NCI-H345 treated with DMSO at 0.1 percent for 48 hours (cell line): Measurements from ENCODE around the gene XYLT1.
"Not testable (repeated sequence)": the region's sequence is repeated elsewhere in the genome, so short reads cannot be mapped to it uniquely, and the experiment has no call there.

Experiments used
- DNase-seq: peaks from one replicate; lab custom pipeline; 2025; ENCODE audit not compliant: unreplicated experiment; lab: John Stamatoyannopoulos, UW

The XYLT1 gene

DNA sequence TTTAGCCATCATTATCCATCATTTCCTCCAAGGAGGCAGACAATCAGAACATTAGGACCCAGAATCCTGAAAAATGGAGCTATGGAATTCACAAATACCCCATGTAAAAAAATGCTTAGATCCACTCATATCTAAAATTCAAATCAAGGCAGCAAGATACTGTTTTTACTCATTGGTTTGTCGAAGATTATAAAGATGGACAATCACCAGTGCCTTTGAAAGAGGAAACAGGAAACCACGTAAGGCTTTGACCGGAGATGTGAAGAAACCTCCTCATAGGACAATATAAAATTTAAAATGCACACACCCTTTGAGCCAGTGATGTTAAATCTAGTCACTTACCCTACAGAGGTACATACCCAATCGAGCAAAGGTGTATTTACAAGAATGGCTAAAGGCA is 130.0 kb downstream of the XYLT1 start:
- DNase-seq, result no peak

DNA sequence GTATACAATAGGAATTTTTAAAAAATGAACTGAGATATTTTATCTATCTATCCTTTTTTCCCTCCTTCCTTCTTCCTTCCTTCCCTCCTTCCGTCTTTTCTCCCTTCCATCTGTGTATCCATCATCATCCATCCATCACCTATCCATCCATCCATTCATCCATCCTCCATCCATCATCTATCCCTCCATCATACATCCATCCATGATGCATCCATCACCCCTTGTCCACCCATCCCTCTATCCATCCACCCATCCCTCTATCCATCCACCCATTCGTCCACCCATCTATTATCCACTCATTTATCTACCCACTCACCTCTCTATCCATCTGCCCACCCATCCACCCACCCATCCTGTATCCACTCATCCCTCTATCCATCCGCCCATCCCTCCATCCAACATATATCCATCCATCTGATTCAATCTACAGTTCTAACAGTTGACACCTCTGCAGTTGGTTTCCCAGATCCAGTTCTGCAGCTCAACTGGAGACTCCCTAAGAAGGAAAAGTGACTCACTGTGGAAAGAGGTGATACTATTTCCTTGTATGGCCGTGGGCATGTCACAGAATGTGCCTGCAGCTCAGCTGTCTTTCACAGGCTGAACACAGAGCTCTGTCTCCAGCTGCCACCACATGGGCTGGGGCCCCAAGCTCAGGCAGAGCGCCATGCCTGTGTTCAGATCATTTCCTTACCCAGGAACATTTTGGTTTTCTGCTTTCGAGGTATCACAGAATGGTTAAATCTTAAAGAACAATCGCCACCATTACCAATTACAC is 130.8 kb downstream of the XYLT1 start:
- no peak for DNase-seq

DNA sequence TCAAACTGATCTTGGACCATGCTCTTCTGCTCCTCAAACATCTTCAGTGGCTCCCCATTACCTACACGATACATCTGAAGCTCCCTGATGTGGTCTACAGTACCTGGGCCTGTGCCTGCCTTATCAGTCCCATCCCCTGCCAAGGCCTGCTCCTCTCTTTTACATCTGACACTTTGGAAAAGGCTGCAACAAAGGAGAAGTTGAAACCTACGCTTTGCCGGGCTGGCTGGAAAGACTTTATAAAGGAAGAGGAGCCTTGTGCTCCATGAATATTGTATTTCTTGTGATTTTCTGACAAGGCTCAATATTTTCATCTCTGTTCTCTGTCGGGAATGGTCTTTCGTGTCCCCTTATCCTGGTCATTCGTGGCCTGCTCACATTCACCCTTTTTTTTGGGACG is 132.5 kb downstream of the XYLT1 start:
- no peak for DNase-seq

DNA sequence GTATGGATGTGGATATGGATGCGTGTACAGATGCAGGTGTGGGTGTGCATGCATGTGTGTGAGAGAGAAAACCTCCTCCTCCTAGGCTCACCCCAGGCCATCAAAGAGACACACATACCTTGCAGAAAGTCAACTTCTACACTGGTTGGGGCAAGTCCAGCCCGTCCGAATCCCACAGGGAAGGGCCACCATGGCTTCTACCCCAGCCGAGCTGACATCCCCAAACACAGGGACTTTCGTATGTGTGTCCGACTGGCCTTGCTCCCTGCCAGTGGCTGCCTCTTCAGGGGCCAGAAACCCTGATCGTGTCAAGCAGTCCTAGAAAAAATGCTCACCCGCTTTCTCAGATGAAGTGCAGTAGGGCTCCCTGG is 134.2 kb downstream of the XYLT1 start:
- DNase-seq, result no peak

DNA sequence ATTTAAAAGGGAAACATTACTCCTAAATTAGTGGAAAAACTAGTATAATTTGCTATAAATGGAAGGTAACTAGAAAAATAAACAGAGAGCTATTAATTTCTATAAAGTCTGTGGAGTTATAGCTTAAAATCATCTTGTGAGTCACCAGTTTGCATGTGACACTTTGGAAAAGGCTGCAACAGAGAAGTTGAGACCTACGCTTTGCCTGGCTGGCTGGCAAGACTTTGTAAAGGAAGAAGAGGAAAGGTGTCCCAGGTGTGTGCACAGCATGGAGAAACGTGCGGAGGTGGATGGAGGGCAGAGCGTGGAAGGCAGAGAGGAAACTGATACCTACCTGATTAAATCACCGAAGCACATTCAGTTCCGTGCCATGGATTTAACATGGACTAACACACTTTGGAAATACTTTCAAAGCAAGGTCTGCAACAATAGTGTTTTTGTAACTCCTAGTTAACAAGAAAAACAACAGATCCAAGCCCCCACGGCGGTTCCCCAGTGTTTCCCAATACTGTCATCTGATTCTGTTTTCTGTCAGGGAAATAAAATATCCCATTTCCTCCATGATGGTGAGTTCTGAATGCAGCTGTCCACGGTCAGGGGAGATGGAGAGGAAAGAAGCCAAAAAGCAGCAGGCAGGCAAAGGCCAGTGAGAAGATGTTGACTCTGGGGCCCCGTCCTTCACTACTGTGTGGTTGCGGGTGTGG is 134.8 kb downstream of the XYLT1 start:
- no peak for DNase-seq

DNA sequence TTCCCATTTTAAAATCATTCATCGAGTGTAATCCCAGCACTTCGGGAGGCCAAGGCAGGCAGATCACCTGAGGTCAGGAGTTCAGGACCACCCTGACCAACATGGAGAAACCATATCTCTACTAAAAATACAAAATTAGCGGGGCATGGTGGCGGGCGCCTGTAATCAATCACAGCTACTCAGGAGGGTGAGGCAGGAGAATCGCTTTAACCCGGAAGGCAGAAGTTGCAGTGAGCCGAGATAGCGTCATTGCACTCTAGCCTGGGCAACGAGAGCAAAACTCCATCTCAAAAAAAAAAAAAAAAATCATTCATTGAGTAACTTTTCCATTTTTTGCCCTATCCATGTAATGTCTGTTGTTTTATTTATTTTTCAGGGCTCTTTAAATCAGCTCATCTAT is 135.4 kb downstream of the XYLT1 start:
- DNase-seq, result not testable (repeated sequence)

DNA sequence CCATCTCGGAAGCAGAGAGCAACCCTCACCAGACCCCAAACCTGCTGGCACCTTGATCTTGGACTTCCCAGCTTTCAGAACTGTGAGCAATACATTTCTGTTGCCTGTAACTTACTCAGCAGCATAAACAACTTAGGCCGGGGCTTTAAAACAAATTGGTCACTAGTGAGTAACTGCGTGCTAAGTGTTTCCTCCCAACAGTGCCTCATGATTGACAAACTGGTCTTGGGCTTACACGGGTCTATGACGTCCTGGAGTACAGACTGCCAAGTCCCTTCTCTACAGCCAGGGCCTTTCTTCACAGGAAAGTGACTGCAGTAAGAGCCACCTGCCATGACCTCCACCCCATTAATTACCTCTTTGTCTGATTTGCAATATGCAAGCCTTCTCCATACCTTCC is 136.7 kb downstream of the XYLT1 start:
- no peak for DNase-seq

DNA sequence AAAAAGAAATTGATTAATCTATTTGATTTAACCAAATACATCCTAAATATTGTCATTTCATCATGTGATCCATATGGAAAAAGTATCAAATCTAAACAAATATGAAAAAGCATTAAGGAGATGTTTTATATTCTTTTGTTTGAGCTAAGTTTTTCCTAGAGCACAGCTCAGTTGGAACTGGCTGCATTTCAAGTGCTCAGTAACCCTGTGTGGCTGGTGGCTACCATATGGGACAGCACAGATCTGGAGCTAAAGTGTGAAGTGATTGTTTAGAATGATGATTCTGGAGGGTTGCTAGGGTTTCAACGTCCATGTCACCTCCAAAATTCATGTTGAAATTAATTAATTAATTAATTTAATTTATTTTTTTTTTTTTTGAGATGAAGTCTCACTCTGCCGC is 137.5 kb downstream of the XYLT1 start:
- DNase-seq, result no peak

DNA sequence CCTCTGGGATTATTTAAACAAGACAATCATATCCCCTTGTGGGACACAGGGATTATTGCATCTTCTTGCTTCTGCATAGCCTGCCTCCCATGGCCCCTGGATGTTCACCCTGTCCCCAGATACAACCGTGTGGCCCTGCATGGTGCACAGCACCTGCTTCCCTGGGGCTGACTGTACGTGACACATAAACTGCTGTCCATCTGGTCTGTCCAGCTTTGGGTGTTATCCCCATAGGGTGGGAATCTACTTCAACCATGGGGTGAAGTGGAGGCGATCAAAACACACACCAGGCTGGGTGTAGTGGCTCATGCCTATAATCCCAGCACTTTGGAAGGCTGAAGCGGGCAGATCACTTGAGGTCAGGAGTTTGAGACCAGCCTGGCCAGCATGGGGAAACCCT is 138.8 kb downstream of the XYLT1 start:
- no peak for DNase-seq

DNA sequence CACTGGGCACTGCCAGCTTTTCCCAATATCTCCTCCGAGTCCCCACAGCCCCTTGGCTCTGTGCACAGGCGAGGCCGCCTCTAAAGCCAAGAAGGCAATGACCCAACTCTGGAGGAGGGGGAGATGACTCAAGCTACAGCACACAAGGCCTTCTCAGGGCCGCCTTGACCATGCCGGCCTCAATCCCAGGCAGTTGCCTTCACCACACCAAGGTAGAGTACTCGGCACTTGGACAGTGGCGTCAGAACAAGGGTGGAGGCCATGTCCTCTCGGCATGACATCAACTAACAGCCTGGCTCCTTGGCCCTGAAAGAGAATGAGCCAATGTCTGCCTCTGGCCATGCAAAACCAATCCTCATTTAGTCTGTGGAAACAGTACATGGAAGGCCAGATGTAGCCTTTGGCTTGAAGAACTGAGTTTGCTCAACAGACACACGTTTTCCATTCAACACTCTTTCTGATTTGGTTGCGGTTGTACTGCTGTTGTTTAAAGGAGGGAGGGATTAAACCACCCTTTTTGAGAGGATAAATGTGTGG is 139.6 kb downstream of the XYLT1 start:
- no peak for DNase-seq

DNA sequence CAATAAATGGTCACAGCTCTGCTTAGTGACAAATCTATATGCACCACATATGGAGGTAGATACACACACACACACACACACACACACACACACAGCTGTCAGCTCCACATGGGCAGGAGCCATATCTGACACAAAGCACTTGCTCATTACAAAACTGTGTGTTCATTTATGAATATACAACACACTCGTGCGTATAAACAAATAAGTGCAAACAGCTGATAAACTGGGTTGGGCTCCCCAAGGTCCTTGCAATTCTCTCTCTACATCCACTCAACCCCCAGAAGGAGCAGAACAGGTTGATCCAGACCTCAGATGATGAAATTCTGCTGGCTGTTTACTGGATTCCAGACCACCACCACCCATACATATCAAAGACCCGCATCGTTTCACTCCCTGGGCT is 140.7 kb downstream of the XYLT1 start:
- DNase-seq, result no peak

DNA sequence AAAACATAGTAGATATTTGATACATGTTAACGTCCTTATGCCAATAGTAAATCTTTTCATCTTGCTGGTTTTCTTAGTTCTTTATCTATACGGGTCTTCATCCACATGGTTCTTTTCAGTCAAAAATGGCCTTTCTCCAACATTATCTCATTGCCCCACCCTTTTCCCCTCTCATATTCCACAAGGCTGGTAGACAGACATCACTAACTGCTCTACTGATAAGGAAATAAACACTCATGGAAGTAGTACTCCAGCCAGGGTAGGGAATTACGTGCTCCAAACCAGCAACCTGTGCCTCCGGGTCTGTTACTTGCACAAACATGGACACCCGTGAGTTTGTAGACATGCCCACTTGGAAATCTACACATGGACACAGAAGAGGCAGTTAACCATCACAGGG is 141.4 kb downstream of the XYLT1 start:
- DNase-seq, result no peak

DNA sequence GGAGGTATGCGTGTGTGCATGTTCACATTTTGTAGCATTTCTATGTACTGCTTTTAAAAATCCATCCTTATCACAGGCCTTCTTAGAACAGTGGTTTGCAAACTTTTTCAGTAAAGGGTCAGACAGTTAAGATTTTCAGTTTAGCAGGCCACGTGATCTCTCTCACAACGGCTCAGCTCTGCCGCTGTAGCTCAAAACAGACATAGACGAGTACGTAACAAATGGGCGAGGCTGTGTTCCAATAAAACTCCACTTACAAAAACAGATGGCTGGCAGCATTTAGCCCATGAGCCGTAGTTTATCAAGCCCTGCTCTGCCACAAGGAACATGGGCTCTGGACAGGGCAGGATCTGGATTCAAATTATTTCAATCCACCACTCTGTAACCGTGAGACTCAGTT is 141.8 kb downstream of the XYLT1 start:
- no peak for DNase-seq

DNA sequence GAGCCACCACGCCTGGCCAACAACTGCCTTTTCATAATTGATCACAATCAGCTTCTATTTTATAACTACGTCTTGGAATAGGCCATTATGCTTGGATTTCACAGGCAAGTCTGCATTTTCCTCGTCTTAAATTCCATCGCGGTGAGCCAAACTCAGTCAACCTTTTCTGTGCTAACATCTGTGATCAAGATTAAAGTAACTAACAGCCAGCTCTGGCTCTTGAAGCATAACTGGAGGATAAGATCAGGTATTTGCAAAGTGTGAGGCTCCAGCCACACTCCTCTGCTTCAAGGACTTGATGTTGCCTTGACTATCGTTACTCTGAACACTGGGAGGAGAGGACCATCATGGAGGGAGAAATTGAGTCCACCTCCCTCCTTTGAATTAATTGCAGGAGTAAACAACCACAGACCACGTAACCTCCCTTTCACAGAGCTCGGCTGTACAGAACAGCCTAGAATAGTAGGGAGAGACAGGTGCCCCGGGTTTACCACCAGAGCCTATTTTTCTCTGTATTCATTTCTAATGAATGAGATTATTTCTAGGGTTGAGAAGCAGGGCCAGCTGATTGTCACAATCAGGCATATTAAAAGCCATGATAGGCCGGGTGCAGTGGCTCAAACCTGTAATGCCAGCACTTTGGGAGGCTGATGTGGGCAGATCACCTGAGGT is 143.0 kb downstream of the XYLT1 start:
- no peak for DNase-seq

DNA sequence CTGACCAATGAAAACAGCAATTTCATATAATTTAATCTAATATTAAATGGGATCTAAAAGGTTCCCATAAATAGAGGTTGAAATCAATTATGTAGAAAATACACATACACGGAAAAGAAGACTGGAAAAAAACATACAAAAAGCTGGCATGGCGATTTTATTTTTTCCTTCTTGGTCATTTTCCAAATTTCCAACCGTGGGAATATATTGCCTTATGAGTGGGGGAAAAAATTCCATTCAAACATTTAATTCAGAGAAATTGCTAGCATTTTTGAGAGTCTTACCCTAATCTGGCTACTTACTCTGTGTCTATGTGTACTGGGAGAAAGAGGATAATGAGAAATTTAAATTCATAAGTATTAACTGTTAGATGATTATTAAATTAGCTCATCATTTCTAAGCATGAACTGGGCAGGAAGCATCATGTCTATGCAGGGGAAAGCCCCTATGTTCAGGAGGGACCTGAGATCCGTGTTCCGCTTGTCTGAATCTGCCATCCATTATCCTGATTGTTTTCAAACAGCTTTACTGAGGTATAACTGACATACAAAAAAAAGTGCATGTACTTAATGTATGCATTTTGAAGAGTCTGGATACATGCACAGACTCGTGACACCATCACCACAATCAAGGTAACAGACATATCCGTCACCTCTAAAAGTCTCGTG is 145.2 kb downstream of the XYLT1 start:
- no peak for DNase-seq

DNA sequence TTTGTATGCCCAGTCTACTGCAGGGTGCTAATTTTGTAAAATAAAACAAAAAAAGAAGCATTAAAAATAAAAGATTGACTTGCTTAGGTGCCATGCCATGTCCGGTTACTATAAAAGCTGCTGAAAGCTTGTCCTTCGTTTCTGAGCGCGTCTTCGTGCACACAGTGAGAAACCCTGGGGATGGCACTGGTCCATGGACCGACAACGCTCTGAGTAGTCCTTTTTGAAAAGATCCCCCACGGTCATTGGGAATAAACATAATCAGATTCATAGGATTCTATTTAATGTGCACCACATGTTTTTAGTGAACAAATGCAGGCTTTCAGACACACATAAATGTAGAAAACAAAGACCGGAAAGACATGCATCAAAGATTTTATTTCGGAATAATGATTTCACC is 146.3 kb downstream of the XYLT1 start:
- DNase-seq, result no peak

DNA sequence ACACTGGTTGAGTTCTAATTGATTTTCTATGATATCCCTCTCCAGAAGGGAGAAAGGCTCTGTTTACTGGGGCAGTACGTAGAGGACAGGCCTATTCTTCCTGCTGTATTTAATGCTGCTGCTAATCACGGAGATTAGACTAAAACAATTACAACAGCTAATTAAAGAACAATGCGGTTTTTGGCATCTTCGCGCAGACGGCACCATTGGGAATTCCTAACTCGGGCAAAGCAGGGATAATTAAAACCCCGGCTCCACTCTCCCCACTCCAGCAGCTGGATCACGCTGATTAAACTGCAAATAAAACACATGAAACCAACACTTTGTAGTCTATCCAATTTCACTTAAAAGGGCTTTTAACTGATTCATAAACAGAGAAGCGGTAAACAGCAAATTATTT is 147.6 kb downstream of the XYLT1 start:
- DNase-seq, result no peak

DNA sequence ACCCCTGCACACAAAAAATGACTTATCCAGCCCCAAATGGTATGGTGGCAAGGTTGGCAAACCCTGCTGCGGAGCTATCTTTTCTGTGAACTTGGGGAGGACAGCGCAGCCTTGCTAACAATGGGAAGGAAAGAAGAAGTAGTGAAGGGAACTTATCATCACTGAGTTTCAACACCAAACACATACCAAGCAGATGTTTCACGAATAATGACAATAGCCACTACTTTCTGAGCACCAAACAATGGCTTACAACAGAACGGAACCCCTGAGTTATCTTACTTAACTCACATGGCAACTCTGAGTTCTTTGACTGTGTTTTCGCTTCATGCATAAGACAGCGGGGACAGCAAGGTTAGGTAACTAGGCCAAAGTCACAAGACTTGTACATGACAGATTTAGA is 148.9 kb downstream of the XYLT1 start:
- DNase-seq, result no peak

DNA sequence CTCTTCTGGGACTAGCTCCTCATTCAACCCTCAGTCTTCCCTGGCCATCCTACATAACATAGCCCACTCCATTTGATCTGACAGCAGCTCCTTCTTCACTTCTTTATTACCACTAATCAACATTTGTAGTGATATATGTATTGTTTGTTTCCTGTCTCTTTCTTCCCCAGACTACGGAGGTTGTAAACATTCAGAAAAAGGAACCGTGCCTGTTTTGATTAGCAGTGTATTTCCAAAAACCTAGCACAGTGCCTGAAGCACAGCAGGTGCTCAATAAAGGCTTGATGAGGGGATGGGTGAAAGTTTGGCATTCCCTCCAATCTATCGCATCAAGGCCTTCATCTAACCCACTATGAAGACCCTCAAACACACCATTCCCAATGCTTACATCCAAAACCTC is 150.8 kb downstream of the XYLT1 start:
- no peak for DNase-seq

DNA sequence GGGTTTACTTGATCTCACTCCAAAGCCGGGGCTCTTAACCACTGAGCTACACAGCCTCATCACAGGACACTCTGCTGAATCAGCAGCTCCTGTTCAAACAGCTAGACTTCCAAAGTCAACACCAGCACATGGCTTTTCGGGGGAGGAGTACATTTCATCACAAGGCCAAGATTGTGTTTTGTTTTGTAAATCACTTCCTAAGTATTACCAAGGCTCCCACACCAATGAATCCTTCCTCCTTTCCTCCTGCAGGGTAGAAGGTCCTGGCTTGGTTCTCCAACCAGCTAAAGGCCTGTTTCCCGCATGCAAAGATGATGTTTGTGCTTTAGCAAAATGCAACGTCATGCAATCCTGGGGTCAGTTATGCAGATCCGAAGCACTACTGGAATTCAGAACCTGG is 152.5 kb downstream of the XYLT1 start:
- no peak for DNase-seq

DNA sequence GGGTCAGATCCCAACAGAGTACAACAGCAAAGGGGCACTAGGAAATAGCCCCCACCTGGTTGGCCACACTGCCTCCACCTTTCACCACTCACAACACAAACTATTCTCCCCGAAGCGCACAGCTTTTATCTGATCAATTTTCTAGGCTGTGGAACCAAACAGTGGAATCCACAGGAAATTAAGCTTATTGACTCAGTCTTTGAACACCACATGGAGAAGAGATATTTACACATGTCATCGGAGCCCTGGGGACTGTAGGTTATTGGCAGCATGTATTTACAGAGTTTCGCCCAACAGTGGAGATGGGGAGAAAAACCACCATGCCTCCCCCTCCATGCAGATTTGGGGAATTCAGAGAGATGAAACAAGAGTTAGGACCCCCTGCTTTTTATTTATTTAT is 154.8 kb downstream of the XYLT1 start:
- no peak for DNase-seq
